ENCODE data around the gene RBM38.

Gene RBM38

GRCh38 chr20:57409316-57409671, 18.1 kb downstream of the RBM38 start:
- FAIRE-seq = no peak
- no peak for DNase-seq (ENCODE audit: insufficient read length)
- TF ChIP-seq POLR2A (IDR thresholded peaks at IDR 0.05; ENCODE audit: low read depth, low read length) (no peak; the same call in 1 of the 2 replicates), POLR2AphosphoS5 (IDR thresholded peaks at IDR 0.05; ENCODE audit: low read depth, low read length) (no peak), TAF1 (IDR thresholded peaks at IDR 0.05; ENCODE audit: borderline replicate concordance, low read depth, low read length) (no peak)

GRCh38 chr20:57409672-57410397, 18.6 kb downstream of the RBM38 start:
- DNase-seq (ENCODE audit: insufficient read length) (no peak), FAIRE-seq (no peak)
- TF ChIP-seq TAF1 (IDR thresholded peaks at IDR 0.05; ENCODE audit: borderline replicate concordance, low read depth, low read length) = no peak
- peak; percentile 29; the same call in 1 of the 2 replicates for TF ChIP-seq POLR2A (IDR thresholded peaks at IDR 0.05; ENCODE audit: low read depth, low read length)
- peak; percentile 18; the same call in 1 of the 2 replicates for TF ChIP-seq POLR2AphosphoS5 (IDR thresholded peaks at IDR 0.05; ENCODE audit: low read depth, low read length)

GRCh38 chr20:57410398-57410920, 19.3 kb downstream of the RBM38 start:
- no peak for TF ChIP-seq POLR2A (IDR thresholded peaks at IDR 0.05; ENCODE audit: low read depth, low read length)
- no peak for TF ChIP-seq POLR2AphosphoS5 (IDR thresholded peaks at IDR 0.05; ENCODE audit: low read depth, low read length)
- TF ChIP-seq TAF1 (IDR thresholded peaks at IDR 0.05; ENCODE audit: borderline replicate concordance, low read depth, low read length) = no peak
- DNase-seq (ENCODE audit: insufficient read length) (no peak), FAIRE-seq (no peak)

- DNase-seq (ENCODE audit: insufficient read length) = no peak
- no peak for FAIRE-seq
- TF ChIP-seq POLR2AphosphoS5 (IDR thresholded peaks at IDR 0.05; ENCODE audit: low read depth, low read length) (no peak), TAF1 (IDR thresholded peaks at IDR 0.05; ENCODE audit: borderline replicate concordance, low read depth, low read length) (no peak), POLR2A (IDR thresholded peaks at IDR 0.05; ENCODE audit: low read depth, low read length) (no peak)
Observed at GRCh38 chr20:57410924-57411323, 19.7 kb downstream of the RBM38 start.

- DNase-seq (ENCODE audit: insufficient read length) (no peak), FAIRE-seq (no peak)
- no peak for TF ChIP-seq POLR2AphosphoS5 (IDR thresholded peaks at IDR 0.05; ENCODE audit: low read depth, low read length)
- TF ChIP-seq POLR2A (IDR thresholded peaks at IDR 0.05; ENCODE audit: low read depth, low read length) = no peak
- no peak for TF ChIP-seq TAF1 (IDR thresholded peaks at IDR 0.05; ENCODE audit: borderline replicate concordance, low read depth, low read length)
Observed at GRCh38 chr20:57411406-57412283, 20.4 kb downstream of the RBM38 start.

GRCh38 chr20:57412347-57413029, 21.3 kb downstream of the RBM38 start:
- TF ChIP-seq POLR2A (IDR thresholded peaks at IDR 0.05; ENCODE audit: low read depth, low read length) (no peak), POLR2AphosphoS5 (IDR thresholded peaks at IDR 0.05; ENCODE audit: low read depth, low read length) (no peak), TAF1 (IDR thresholded peaks at IDR 0.05; ENCODE audit: borderline replicate concordance, low read depth, low read length) (no peak)
- no peak for FAIRE-seq
- DNase-seq (ENCODE audit: insufficient read length) = no peak

GRCh38 chr20:57413986-57414385, 22.8 kb downstream of the RBM38 start:
- FAIRE-seq (no peak), DNase-seq (ENCODE audit: insufficient read length) (no peak)

GRCh38 chr20:57414867-57415592, 23.8 kb downstream of the RBM38 start:
- TF ChIP-seq POLR2A (IDR thresholded peaks at IDR 0.05; ENCODE audit: low read depth, low read length) = no peak
- no peak for DNase-seq (ENCODE audit: insufficient read length)
- no peak for FAIRE-seq

More at GRCh38 chr20:57413986-57414385, 22.8 kb downstream of the RBM38 start:
- no peak for TF ChIP-seq POLR2A (IDR thresholded peaks at IDR 0.05; ENCODE audit: low read depth, low read length)
- TF ChIP-seq TAF1 (IDR thresholded peaks at IDR 0.05; ENCODE audit: borderline replicate concordance, low read depth, low read length) = no peak
- TF ChIP-seq POLR2AphosphoS5 (IDR thresholded peaks at IDR 0.05; ENCODE audit: low read depth, low read length) = no peak

GRCh38 chr20:57415771-57416170, 24.6 kb downstream of the RBM38 start:
- TF ChIP-seq POLR2AphosphoS5 (IDR thresholded peaks at IDR 0.05; ENCODE audit: low read depth, low read length) (no peak), TAF1 (IDR thresholded peaks at IDR 0.05; ENCODE audit: borderline replicate concordance, low read depth, low read length) (no peak), POLR2A (IDR thresholded peaks at IDR 0.05; ENCODE audit: low read depth, low read length) (no peak)
- FAIRE-seq = no peak
- no peak for DNase-seq (ENCODE audit: insufficient read length)

- FAIRE-seq = no peak
- no peak for DNase-seq (ENCODE audit: insufficient read length)
- TF ChIP-seq POLR2A (IDR thresholded peaks at IDR 0.05; ENCODE audit: low read depth, low read length) = no peak
- TF ChIP-seq TAF1 (IDR thresholded peaks at IDR 0.05; ENCODE audit: borderline replicate concordance, low read depth, low read length) = no peak
- no peak for TF ChIP-seq POLR2AphosphoS5 (IDR thresholded peaks at IDR 0.05; ENCODE audit: low read depth, low read length)
Observed at GRCh38 chr20:57416296-57417022, 25.3 kb downstream of the RBM38 start.

All from GM12892 (cell line).